HL-60/S4 (cell line): Measurements from ENCODE around the gene ARL13A.
"Not testable (repeated sequence)": the region's sequence is repeated elsewhere in the genome, so short reads cannot be mapped to it uniquely, and the experiment has no call there.

Source experiments
- in situ Hi-C: fragments of 300-500 bp; cut with MboI; formaldehyde crosslinking; loops from 2 replicates; pipeline ENCODE4 v1.14.3; 2022; ENCODE audit warnings: low sequenced_read_pairs

Gene ARL13A

GRCh38 chrX:100984818-100985217 lies 15.3 kb downstream of the ARL13A start:
- in situ Hi-C loops = no loop called here

DNA sequence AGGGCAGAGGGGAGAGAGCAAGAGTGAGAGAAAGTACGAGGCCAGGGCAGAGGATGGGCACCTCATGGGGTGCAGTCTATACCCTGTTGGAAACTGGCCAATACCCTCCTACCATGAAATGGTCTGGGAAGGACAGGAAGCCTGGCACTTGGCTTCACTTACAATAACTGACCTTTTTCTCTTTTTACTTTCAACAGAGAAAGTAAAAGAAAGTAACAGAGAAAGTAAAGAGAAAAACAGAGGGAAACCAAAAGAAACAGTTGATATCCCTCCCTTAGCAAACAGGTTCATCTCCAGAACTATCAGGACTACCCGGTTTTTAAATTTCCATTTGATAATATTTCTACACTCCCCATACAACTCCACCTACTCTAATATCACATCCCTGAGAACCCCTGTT lies 20.6 kb downstream of the ARL13A start:
- in situ Hi-C loops = no loop called here

- in situ Hi-C loops = no loop called here
These were observed 25.1 kb downstream of the ARL13A start for GRCh38 chrX:100994352-100995281.

DNA sequence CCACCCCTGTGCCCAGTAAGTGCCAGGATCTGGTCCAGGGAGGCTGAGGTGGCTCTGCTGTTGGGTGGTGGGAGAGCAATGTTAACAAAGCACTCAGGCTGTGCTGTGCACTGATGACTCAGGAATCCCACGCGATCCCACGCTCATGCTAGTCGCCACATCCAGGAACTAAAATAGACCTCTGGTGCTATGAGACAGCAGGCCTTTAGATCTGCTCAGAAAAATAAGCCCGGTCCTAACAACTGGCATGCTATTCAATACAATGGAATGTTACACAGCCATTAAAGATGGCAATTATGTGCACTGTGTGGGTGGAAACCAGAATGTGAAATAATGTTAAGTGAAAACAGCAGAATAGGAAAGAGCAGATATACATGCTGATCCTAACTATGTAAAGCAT lies 26.0 kb downstream of the ARL13A start:
- in situ Hi-C loops = no loop called here

DNA sequence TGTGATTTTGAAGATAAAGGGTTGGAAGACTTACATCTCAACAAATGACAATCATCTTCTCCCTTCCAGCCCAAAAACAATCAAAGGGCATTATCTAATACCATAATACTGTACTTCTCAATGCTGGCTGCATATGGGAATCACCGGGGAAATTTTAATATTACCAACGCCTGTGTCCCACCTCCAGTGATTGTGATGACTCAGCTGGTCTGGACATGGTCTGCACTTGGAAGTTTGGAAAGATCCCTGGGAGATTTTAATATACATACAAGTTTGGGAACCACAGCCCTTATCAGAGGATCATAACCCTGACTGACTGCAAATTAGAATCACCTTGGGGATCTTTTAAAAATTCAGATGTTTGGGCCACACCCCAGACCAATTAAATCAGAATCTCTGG lies 29.9 kb downstream of the ARL13A start:
- in situ Hi-C loops = no loop called here

- in situ Hi-C loops = no loop called here
These were observed 39.6 kb downstream of the ARL13A start for GRCh38 chrX:101009090-101009489.

DNA sequence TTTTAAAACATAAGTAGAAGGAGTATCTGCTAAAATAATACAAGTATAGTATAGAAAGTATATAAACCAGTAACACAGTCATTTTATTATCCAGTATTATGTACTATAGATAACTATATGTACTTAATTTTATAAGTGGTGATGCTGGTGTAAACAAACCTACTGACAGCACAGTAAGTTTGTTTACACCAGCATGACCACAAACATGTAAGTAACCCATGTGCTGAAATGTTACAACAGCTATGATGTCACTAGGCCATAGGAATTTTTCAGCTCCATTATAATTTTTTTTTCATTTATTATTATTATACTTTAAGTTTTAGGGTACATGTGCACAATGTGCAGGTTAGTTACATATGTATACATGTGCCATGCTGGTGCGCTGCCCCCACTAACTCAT lies 42.5 kb downstream of the ARL13A start:
- in situ Hi-C loops = not testable (repeated sequence)

DNA sequence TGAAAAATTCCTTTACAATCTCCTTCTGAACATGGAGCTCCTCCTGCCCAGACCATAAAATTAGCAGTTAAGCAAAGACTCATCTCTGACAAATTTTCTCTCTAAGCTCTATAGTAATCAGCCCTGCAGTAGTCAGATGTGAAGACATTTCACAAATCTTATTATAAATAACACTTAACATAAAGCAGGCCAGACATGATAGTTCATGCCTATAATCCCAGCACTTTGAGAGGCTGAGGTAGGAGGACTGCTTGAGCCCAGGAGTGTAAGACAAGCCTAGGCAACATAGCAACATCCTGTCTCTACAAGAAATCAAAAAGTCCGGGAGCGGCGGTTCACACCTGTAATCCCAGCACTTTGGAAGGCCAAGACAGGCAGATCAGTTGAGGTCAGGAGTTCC lies 52.5 kb downstream of the ARL13A start:
- in situ Hi-C loops = no loop called here

- in situ Hi-C loops = no loop called here
These were observed 55.6 kb downstream of the ARL13A start for GRCh38 chrX:101025126-101025525.

DNA sequence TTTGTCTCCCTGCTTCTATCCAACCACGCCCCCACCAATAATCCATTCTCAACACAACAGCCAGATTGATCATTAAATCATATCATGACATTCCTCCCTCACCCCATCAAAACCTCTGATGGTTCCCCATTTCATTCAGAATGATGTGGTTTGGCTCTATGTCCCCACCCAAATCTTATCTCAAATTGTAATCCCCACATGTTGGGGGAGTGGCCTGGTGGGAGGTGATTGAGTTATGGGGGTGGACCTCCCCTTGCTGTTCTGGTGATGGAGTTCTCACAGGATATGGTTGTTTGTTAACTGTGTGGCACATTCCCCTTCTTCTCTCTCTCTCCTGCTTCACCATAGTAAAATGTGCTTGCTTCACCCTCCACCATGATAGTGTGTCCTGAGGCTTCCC lies 59.1 kb downstream of the ARL13A start:
- in situ Hi-C loops = no loop called here

DNA sequence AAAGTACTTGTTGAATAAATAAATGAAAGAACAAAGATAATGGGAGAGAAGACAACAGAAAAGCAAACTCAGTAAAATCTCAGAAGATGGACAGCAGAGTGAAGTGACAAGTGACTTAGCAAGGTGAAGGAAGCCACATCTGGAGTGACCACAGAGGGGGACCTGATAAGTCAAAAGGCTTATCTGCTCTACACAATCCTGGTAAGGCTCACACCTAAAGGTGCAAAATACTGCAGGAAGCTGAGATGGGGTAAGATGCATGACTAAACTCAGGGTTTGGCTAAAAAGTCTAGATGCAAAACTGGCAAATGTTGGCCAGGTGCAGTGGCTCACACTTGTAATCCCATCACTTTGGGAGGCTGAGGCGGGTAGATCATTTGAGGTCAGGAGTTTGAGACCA lies 60.2 kb downstream of the ARL13A start:
- in situ Hi-C loops = no loop called here

DNA sequence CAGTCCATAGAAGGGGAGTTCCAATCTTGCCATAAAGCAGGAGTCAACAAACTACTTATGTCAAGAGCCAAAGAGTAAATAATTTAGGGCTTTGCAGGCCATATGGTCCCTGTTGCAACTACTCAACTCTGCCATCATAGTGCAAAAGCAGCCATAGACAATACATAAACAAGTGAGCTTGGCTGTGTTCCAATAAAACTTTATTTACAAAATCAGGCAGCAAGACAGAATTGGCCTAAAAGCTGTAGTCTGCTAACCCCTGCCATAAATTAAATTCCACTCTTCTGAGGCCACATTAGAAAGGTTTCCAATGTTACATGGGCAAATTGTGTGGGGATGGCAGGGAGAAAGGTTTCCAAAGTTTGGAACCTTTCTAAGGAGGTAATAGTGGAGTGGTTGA lies 67.7 kb downstream of the ARL13A start:
- in situ Hi-C loops = no loop called here

- in situ Hi-C loops = no loop called here
These were observed 70.7 kb downstream of the ARL13A start for GRCh38 chrX:101040197-101040596.
